Esophagus muscularis mucosa (tissue), 2 donors: ENCODE results near the gene MACROH2A1.

Source experiments
- POLR2A ChIP-seq: fragments of 450-650 bp; IDR thresholded peaks from one replicate; pipeline ENCODE4 v1.6.1; 2017; ENCODE audit warnings: antibody characterized with exemption, moderate library complexity, mild to moderate bottlenecking, low read depth
- POLR2AphosphoS5 ChIP-seq, 2 donors: sonication (generic); formaldehyde crosslinking; IDR thresholded peaks; one replicate each; pipeline ENCODE4 v1.6.1; 2017; ENCODE audit warnings: antibody characterized with exemption in 2 of 2

DNA sequence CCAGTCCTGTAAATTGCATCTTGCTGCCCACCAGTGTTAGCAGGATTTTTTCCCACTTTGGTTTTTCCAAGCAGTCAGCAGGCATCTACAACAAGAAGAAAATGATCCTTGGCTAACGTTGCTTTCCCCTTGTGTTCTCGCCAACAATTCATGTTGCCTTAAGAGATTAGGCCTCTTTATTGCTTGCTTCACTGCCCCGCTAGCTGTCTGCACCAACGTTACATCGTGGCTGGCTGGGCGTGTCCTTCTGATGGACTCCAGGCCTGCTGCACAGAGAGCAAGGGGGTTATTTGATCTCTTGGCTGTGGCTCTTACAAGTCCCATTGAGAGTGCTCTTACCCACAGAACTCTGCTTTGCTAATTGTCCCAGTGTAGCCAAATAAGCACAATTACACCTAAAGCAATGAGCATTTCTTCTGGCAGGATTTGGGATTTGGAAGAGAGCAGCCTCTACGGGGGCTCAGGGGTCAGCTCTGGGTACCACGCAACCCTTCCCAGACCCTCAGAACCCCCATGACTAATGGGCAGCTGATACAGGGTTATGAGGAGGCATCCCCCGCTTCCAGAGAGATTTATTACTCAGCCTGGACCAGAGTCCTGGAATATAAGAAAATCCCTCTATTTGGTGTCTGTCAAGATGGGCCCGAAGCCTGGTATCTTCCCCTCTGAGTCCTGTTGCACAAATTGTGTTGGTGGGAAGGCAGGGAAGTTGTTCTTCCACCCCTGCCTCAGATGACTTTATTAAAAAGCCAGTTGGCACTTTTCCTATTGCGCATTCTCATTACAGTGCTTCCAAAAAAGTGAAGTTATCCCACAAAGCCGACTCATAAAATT, 30.5 kb upstream of the MACROH2A1 start:
- TF ChIP-seq POLR2A, result no peak
- TF ChIP-seq POLR2AphosphoS5 (IDR thresholded peaks at IDR 0.05), result no peak
